ENCODE measurements around the gene SLC22A3. TPM values are rescaled to one million over a fixed set of nuclear protein-coding genes. Genes with fewer than 3 reads are reported as not detected.
"Not testable (repeated sequence)": the region's sequence is repeated elsewhere in the genome, so short reads cannot be mapped to it uniquely, and the experiment has no call there.

Gene SLC22A3
- total RNA-seq, 1 donor from 2014 or later, result 0.57 TPM

DNA sequence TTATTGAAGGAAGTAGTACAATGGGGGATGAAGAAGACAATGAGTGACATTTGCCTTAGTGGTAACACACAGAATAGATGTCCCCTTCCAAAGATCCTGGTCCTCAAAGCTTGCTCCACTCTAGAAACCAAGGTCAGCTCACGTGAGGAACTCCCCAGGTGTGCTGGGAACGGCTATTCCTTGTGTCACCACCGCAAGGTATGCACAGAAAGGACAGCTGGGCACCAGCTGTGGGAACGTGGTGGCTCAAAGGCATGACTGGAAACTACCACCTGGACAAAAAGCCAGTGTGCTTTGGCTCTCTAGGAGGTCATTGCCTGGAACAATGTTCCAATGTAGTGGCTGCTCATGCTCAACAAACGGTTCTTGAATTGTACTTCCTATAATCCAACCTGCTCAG is 94.0 kb downstream of the SLC22A3 start:
- FAIRE-seq, result no peak

DNA sequence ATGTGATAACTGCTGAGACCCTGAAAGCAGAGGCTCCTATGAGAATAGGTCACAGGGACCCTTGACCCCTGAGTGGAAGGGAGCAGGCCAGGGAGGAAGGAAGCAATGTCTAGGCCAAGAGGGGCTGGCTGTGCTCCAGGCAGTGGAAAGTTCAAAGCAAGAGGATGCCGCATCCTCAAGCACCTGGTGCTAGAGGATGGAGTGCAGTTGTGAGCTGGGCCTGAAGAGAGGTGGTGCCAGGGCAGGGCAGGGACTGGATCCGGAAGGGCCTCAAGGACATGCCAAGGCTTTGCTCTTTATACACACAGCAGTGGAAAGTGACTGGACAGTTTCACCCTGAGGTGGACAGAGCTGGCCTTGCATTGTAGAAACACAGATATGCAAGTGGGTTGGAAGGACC is 97.0 kb downstream of the SLC22A3 start:
- no peaks in the 10 kb centered on the region for H3K4me1 Mint-ChIP-seq (ENCODE audit: low read depth, unreplicated experiment)
- no peak for TF ChIP-seq EZH2 (IDR thresholded peaks at IDR 0.05; ENCODE audit: insufficient read depth, low read length)
- TF ChIP-seq, protein P1, sequence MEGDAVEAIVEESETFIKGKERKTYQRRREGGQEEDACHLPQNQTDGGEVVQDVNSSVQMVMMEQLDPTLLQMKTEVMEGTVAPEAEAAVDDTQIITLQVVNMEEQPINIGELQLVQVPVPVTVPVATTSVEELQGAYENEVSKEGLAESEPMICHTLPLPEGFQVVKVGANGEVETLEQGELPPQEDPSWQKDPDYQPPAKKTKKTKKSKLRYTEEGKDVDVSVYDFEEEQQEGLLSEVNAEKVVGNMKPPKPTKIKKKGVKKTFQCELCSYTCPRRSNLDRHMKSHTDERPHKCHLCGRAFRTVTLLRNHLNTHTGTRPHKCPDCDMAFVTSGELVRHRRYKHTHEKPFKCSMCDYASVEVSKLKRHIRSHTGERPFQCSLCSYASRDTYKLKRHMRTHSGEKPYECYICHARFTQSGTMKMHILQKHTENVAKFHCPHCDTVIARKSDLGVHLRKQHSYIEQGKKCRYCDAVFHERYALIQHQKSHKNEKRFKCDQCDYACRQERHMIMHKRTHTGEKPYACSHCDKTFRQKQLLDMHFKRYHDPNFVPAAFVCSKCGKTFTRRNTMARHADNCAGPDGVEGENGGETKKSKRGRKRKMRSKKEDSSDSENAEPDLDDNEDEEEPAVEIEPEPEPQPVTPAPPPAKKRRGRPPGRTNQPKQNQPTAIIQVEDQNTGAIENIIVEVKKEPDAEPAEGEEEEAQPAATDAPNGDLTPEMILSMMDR (IDR thresholded peaks at IDR 0.05; ENCODE audit: insufficient read depth, low read depth, low read length), result no peak
- no peak overlapping the region for H3K27ac Mint-ChIP-seq (ENCODE audit: unreplicated experiment)

More for the DNA sequence above, 94.0 kb downstream of the SLC22A3 start:
- H3K4me1 ChIP-seq (ENCODE audit: insufficient read depth, low read length), result no peaks in the 10 kb centered on the region
- no peaks in the 10 kb centered on the region for H3K27me3 ChIP-seq (ENCODE audit: insufficient read depth, low read length)
- H2AFZ ChIP-seq (ENCODE audit: low read depth, low read length), result no peak overlapping the region
- H3K4me2 ChIP-seq (ENCODE audit: low read length), result no peak overlapping the region
- TF ChIP-seq EZH2 (IDR thresholded peaks at IDR 0.05; ENCODE audit: insufficient read depth, low read length), result no peak
- TF ChIP-seq, protein P1 (IDR thresholded peaks at IDR 0.05; ENCODE audit: insufficient read depth, low read depth, low read length), result no peak
- no peak overlapping the region for H3K27ac ChIP-seq (ENCODE audit: low read depth, low read length)
- H4K20me1 ChIP-seq (ENCODE audit: insufficient read depth, low read length), result no peaks in the 10 kb centered on the region
- H3K9me3 ChIP-seq (ENCODE audit: insufficient read depth, low read depth, low read length), result no peaks in the 10 kb centered on the region
- H3K79me2 ChIP-seq (ENCODE audit: insufficient read depth, low read length), result no peaks in the 10 kb centered on the region
- Mint-ChIP-seq H3K4me1 (ENCODE audit: low read depth, unreplicated experiment) (no peaks in the 10 kb centered on the region), H3K27ac (ENCODE audit: unreplicated experiment) (no peak overlapping the region), H3K9me3 (ENCODE audit: unreplicated experiment) (peaks cover 6% of the 10 kb centered on the region), H3K27me3 (ENCODE audit: low read depth, unreplicated experiment) (peaks cover 30% of the 10 kb centered on the region), H3K4me3 (ENCODE audit: unreplicated experiment) (no peak overlapping the region), H3K36me3 (ENCODE audit: low read depth, unreplicated experiment) (no peaks in the 10 kb centered on the region)
- no peak overlapping the region for H3K9ac ChIP-seq (ENCODE audit: low read length)
- H3K4me3 ChIP-seq (ENCODE audit: insufficient read depth, low read depth, low read length), result no peak overlapping the region
- DNase-seq (ENCODE audit: low read depth), result no peak
- H3K36me3 ChIP-seq (ENCODE audit: insufficient read depth, low read length), result no peaks in the 10 kb centered on the region

DNA sequence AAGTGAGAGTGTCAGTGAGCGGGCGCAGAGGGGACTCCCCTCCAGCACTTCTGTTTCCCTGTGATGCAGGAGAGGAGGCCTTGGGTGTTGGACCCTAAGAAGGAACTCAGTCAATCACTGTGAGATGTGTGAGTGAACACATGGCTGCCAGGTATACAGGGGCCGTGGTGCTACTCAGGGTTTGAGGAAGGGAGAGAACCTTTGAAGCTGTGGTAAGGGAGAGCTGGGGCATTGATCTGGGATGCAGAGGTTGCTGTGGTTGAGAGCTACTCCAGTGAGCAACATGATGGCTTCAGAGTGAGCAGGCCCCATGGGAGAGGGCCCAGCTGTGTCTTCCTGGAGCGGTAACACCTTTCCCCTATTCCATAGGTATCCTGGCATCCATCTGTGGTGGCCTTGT is 99.2 kb downstream of the SLC22A3 start:
- no peak overlapping the region for H3K27ac ChIP-seq (ENCODE audit: low read depth, low read length)
- TF ChIP-seq, protein P1 (IDR thresholded peaks at IDR 0.05; ENCODE audit: insufficient read depth, low read depth, low read length), result no peak
- TF ChIP-seq EZH2 (IDR thresholded peaks at IDR 0.05; ENCODE audit: insufficient read depth, low read length), result no peak

More for the DNA sequence above, 97.0 kb downstream of the SLC22A3 start:
- Mint-ChIP-seq H3K4me3 (ENCODE audit: unreplicated experiment) (no peak overlapping the region), H3K9me3 (ENCODE audit: unreplicated experiment) (peaks cover 9% of the 10 kb centered on the region), H3K27me3 (ENCODE audit: low read depth, unreplicated experiment) (peaks cover 24% of the 10 kb centered on the region), H3K36me3 (ENCODE audit: low read depth, unreplicated experiment) (no peaks in the 10 kb centered on the region)
- FAIRE-seq (no peak), DNase-seq (ENCODE audit: low read depth) (no peak)
- Histone ChIP-seq H3K27me3 (ENCODE audit: insufficient read depth, low read length) (no peaks in the 10 kb centered on the region), H3K9ac (ENCODE audit: low read length) (no peak overlapping the region), H3K36me3 (ENCODE audit: insufficient read depth, low read length) (no peaks in the 10 kb centered on the region), H2AFZ (ENCODE audit: low read depth, low read length) (no peak overlapping the region), H3K4me3 (ENCODE audit: insufficient read depth, low read depth, low read length) (no peak overlapping the region), H3K4me1 (ENCODE audit: insufficient read depth, low read length) (no peaks in the 10 kb centered on the region), H4K20me1 (ENCODE audit: insufficient read depth, low read length) (no peaks in the 10 kb centered on the region), H3K79me2 (ENCODE audit: insufficient read depth, low read length) (no peaks in the 10 kb centered on the region), H3K9me3 (ENCODE audit: insufficient read depth, low read depth, low read length) (no peaks in the 10 kb centered on the region), H3K4me2 (ENCODE audit: low read length) (no peak overlapping the region), H3K27ac (ENCODE audit: low read depth, low read length) (no peak overlapping the region)

DNA sequence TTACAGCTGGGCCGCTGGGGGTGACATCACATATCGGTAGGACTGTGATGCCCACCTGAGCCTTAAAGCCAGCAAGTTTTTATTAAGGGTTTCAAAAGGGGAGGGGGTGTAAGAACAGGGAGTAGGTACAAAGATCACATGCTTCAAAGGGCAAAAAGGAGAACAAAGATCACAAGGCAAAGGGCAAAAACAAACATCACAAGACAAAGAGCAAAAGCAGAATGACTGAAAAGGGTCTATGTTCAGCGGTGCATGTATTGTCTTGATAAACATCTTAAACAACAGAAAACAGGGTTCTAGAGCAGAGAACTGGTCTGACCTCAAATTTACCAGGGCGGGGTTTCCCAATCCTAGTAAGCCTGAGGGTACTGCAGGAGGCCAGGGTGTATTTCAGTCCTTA is 101.6 kb downstream of the SLC22A3 start:
- not testable (repeated sequence) for H3K27ac Mint-ChIP-seq (ENCODE audit: unreplicated experiment); H2AFZ ChIP-seq (ENCODE audit: low read depth, low read length); H3K27me3 ChIP-seq (ENCODE audit: insufficient read depth, low read length); H3K79me2 ChIP-seq (ENCODE audit: insufficient read depth, low read length); H3K4me1 ChIP-seq (ENCODE audit: insufficient read depth, low read length); H3K4me3 ChIP-seq (ENCODE audit: insufficient read depth, low read depth, low read length); H4K20me1 ChIP-seq (ENCODE audit: insufficient read depth, low read length); H3K36me3 Mint-ChIP-seq (ENCODE audit: low read depth, unreplicated experiment); H3K27ac ChIP-seq (ENCODE audit: low read depth, low read length); H3K36me3 ChIP-seq (ENCODE audit: insufficient read depth, low read length); H3K4me2 ChIP-seq (ENCODE audit: low read length); H3K4me3 Mint-ChIP-seq (ENCODE audit: unreplicated experiment); H3K9ac ChIP-seq (ENCODE audit: low read length); H3K4me1 Mint-ChIP-seq (ENCODE audit: low read depth, unreplicated experiment); DNase-seq (ENCODE audit: low read depth); FAIRE-seq; H3K9me3 ChIP-seq (ENCODE audit: insufficient read depth, low read depth, low read length)
- peaks cover 31% of the 10 kb centered on the region for H3K27me3 Mint-ChIP-seq (ENCODE audit: low read depth, unreplicated experiment)
- peaks cover 11% of the 10 kb centered on the region for H3K9me3 Mint-ChIP-seq (ENCODE audit: unreplicated experiment)

More for the DNA sequence above, 99.2 kb downstream of the SLC22A3 start:
- Histone ChIP-seq H3K4me2 (ENCODE audit: low read length) (no peak overlapping the region), H3K27me3 (ENCODE audit: insufficient read depth, low read length) (no peaks in the 10 kb centered on the region), H3K4me3 (ENCODE audit: insufficient read depth, low read depth, low read length) (no peak overlapping the region), H3K9ac (ENCODE audit: low read length) (no peak overlapping the region), H3K9me3 (ENCODE audit: insufficient read depth, low read depth, low read length) (no peaks in the 10 kb centered on the region), H2AFZ (ENCODE audit: low read depth, low read length) (no peak overlapping the region), H3K36me3 (ENCODE audit: insufficient read depth, low read length) (no peaks in the 10 kb centered on the region), H3K4me1 (ENCODE audit: insufficient read depth, low read length) (no peaks in the 10 kb centered on the region), H4K20me1 (ENCODE audit: insufficient read depth, low read length) (no peaks in the 10 kb centered on the region), H3K79me2 (ENCODE audit: insufficient read depth, low read length) (no peaks in the 10 kb centered on the region)
- H3K27ac Mint-ChIP-seq (ENCODE audit: unreplicated experiment), result no peak overlapping the region
- H3K36me3 Mint-ChIP-seq (ENCODE audit: low read depth, unreplicated experiment), result no peaks in the 10 kb centered on the region
- H3K27me3 Mint-ChIP-seq (ENCODE audit: low read depth, unreplicated experiment), result peaks cover 24% of the 10 kb centered on the region
- H3K9me3 Mint-ChIP-seq (ENCODE audit: unreplicated experiment), result peaks cover 11% of the 10 kb centered on the region
- H3K4me1 Mint-ChIP-seq (ENCODE audit: low read depth, unreplicated experiment), result no peaks in the 10 kb centered on the region
- DNase-seq (ENCODE audit: low read depth) (no peak), FAIRE-seq (no peak)
- H3K4me3 Mint-ChIP-seq (ENCODE audit: unreplicated experiment), result no peak overlapping the region
